Hippocampal formation (tissue), 2 donors: ENCODE measurements around the gene MANEAL.
"Not testable (repeated sequence)": the region's sequence is repeated elsewhere in the genome, so short reads cannot be mapped to it uniquely, and the experiment has no call there.

Source experiments
- DNase-seq, 2 donors: peaks; one replicate each; lab custom pipeline; 2025; lab: John Stamatoyannopoulos, UW

MANEAL gene, protein sequence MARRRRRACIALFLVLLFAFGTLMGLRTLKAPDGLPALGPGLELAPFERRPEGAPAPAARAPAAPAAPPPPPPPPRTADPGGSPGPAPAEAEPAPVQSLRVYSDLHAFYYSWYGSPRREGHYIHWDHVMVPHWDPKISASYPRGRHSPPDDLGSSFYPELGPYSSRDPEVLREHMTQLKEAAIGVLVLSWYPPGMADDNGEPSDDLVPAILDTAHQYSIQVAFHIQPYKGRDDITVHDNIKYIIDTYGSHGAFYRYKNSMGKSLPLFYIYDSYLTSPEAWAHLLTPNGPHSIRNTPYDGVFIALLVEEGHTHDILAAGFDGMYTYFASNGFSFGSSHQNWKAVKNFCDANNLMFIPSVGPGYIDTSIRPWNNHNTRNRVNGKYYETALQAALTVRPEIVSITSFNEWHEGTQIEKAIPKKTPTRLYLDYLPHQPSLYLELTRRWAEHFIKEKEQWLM

GRCh38 chr1:37793773-37794371, at the start of gene MANEAL:
Gene MANEAL (plus strand): TSS chr1:37793847. CDS start chr1:37794183, 336 bp downstream.
- peak; percentile 24 to 34 for DNase-seq

GRCh38 chr1:37746806-37747205, 46.8 kb upstream of the MANEAL start:
- DNase-seq, result no peak

DNA sequence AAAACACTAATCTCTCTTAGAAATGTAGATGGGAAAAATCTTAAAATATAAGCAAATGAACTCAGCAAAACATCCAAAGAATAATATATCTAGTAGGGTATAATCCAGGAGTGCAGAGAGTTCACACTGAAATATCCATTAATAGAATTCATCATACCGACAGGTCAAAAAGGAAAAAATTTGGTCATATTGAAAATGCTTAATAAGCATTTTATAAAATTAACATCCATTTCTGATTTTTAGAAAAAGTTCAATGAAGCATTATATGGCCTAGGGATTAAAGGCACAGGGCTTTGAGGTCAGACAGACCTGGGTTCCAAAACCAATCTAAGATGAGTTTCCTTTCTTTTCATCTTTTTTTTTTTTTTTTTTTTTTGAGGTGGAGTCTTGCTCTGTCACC, 45.1 kb upstream of the MANEAL start:
- DNase-seq, result no peak

DNA sequence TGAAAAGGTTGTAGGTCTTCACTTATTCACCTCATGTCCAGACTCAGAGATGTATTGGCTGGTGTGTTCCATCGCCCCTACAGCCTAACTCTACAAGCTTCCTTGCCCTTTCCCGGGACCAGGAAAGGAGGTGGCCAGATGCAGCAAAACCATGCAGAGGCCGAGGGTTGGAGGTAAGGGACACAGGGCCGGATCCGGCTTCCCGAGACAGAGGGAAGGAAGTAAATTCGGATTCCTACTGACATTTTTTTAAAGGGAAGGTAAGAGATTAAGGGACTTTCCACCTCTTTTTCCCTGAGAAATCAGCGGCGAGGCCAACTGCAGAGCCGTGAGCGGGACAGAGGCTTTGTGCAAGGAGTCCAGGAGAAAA, 41.4 kb upstream of the MANEAL start:
- no peak for DNase-seq

DNA sequence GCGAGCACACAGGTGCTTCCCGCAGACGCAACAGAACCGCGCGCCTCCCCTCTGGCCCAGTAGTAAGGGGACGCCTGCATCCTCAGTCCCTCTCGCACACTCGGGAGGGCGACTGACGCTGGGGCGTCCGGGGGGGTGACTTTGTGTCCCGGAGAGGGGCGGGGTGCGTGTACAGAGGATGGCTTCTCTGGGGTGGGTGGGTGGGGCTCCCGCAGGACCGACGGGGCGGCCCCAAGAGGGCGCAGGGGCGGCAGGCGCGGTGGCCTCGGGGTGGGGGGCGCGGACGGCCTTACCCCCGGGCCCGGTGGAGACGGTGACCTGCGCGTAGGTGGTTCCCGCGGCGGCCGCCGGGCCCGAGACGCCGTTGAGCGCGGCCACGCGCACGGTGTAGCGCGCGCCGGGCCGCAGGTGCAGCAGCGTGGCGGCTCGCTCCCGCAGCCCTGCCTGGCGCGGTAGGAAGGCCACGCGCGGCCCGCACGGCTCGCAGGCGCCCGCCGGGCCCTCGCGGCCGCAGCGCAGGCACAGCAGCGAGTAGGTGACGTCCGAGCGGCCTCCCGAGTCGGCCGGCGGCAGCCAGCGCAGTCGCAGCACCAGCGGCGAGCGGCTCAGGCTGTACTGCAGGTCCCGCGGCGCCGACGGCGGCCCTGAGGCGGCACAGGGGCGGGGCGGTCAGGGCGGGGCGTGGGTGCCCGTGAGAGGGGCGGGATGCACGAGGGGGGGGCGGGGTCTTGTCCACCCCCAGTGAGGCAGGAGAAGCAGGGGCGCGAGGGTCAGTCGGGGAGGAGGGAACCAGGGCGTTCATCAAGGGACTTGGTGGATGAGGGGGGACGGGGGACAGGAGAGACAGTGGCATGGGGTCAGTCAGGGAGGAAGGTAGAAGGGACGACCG, 40.8 kb upstream of the MANEAL start:
- no peak for DNase-seq

DNA sequence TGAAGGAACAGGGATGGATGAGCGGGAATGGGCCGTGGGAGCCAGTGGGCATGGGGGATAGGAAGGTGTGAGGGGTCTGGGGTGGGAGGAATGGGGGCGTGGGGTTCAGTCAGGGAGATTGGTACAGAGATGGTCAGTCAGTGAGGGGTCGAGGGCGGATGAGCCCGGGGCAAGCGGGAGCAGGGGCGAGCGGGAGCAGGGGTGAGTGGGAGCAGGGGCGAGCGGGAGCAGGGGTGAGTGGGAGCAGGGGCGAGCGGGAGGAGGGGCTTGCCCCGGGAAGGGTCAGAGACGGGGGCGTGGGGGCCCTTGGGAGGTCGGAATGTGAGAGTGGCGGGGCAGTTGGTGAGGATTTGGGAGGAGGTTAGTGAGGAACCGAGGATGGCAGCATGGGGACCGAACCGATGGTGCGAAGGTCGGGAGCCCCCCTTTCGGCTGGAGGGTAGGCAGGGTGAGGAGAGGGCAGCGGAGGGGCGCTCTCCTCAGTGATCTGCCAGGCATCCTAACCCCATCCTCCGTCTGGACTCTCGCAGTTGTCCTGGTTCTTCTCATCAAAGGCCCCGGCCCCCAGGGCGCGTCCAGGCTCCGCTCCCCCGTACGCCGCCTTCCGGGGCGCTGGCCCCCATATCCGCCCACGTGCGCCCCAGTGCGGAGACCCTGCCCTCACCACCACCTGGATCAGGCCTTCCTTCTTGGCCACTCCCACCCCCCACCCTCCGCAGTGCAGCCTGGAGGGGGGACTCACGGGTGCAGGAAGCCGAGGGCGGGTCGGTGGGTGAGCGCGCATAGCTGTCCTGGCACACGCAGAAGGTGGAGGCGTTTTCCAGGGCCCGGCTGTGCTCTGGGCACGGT, 40.0 kb upstream of the MANEAL start:
- no peak for DNase-seq

DNA sequence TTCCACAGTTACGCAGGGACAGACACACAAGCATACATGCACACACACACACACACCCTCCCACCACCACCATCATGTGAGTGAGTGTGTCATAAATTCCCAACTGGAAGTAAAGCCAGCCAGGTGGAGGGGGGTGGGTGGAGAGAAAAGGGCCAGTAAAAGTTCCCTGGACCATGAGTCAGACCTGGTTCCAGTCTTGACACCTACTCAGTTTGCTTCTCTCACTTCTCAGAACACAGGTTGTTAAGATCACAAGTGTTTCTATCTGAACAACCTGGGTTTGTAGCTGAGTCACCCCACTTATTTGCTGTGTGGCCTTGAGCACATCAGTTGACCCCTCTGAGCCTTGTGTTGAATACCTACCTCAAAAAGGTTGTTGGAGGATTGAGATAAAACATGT, 38.4 kb upstream of the MANEAL start:
- DNase-seq, result no peak

DNA sequence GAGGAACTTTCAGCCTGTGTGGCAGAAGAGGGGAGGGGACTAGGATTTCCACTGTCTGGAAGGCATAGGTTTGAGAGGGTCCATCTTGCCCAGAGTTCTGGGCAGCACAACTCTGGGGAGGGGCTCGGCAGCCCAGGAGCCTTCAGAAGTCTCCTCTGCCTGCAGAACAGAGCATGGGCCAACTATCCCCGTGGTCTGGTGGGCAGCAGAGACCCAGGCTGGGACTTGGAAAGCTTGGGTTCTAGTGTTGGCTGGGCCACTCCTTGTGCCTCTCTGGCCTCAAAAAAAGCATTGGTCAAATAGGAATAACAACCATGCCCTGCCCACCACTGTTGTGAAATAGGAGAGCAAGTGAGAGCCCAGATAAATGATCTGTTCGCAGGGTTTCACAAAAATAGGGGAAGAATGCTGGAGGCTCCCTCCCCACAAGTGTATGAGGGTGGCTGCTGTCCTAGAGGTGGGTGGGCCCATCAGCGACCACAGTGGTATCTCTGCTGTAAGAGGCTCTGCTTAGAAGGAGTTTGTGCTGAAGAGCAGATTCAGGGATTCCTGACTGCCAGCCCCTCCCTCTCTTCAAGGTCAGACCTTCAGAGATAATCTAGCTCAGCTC, 37.6 kb upstream of the MANEAL start:
- no peak for DNase-seq

- DNase-seq, result no peak
Measured at GRCh38 chr1:37759451-37759850, 34.2 kb upstream of the MANEAL start.

GRCh38 chr1:37761416-37762095, 32.1 kb upstream of the MANEAL start:
- no peak for DNase-seq

- no peak for DNase-seq
Measured at GRCh38 chr1:37762516-37762915, 31.1 kb upstream of the MANEAL start.

DNA sequence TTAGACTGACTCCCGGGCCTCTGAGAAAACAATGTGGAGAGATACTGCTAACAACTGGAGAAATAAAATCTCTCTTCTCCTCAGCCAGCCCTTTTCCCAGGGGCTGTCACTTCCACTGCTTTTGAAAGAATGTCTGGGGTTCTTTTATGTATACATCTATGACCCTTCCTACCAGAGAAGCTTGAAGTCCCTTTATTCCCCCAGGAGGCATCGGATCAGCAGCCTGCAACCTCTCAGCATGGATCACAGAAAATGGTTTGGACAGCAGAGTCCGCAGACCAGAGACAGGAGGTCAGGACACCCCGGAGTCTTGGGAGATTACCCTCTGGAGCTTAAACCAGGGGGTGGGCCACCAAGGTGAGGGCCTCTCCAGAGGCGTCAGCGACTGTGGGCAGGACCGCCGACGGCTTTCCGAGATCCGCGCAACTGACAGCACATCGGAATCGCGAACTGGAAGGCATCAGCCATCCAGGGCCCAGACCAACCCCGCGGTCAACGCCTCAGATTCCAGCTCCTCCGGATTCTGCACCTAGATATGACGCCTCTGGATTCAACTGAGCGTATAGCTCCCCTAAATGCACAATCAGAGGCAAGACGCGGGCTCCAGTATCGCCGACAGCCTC, 29.7 kb upstream of the MANEAL start:
- DNase-seq, result no peak

- no peak for DNase-seq
Measured at GRCh38 chr1:37764414-37764825, 29.2 kb upstream of the MANEAL start.

- peak in 1 of 2 donors; percentile 16 for DNase-seq
Measured at GRCh38 chr1:37764888-37765441, 28.7 kb upstream of the MANEAL start, which contains the start of gene EPHA10. Gene EPHA10 (minus strand): TSS chr1:37765120. CDS start chr1:37765066, 54 bp downstream.

- DNase-seq, result no peak
Measured at GRCh38 chr1:37765916-37766664, 27.6 kb upstream of the MANEAL start.

- no peak for DNase-seq
Measured at GRCh38 chr1:37767488-37767887, 26.2 kb upstream of the MANEAL start.

- not testable (repeated sequence) for DNase-seq
Measured at GRCh38 chr1:37771440-37771839, 22.2 kb upstream of the MANEAL start.

GRCh38 chr1:37776946-37777516, 16.6 kb upstream of the MANEAL start:
- no peak for DNase-seq
